CD14-positive monocyte (primary cell): ENCODE measurements around the gene FIGLA. TPM values are rescaled to one million over a fixed set of nuclear protein-coding genes. Genes with fewer than 3 reads are reported as not detected.

Source experiments
- DNase-seq, 3 donors: peaks; one replicate each; pipeline ENCODE4 v3.0.0-alpha.2; 2011 to 2022
- H2AFZ ChIP-seq: 2 replicates; pipeline ENCODE4 v1.6.0; 2012; ENCODE audit warnings: mild to moderate bottlenecking, low read depth, low read length, inconsistent platforms; ENCODE audit not compliant: insufficient read depth, poor library complexity, severe bottlenecking
- H3K27ac ChIP-seq, 2 donors: 1 replicate in 1 of 2; 2 replicates in 1 of 2; pipeline ENCODE4 v1.5.1; 2012 to 2013; ENCODE audit warnings: low read length in 2 of 2, control low read depth in 1 of 2, inconsistent platforms in 1 of 2, low read depth in 1 of 2, mild to moderate bottlenecking in 1 of 2
- H3K27me3 ChIP-seq, 2 donors: one replicate each; pipeline versions ENCODE4 v1.6.0 to v1.6.1; 2011 to 2013; ENCODE audit warnings: low read length in 2 of 2; ENCODE audit not compliant: control insufficient read depth in 2 of 2, insufficient read depth in 2 of 2
- H3K36me3 ChIP-seq, 2 donors: replicated peaks in 1 of 2; 1 replicate in 1 of 2; 2 replicates in 1 of 2; pipeline versions ENCODE4 v1.5.1 to v1.6.1; 2012 to 2013; ENCODE audit warnings: low read length in 2 of 2, control low read depth in 1 of 2, inconsistent platforms in 1 of 2, mild to moderate bottlenecking in 1 of 2; ENCODE audit not compliant: insufficient read depth in 2 of 2, control insufficient read depth in 1 of 2
- H3K4me1 ChIP-seq, 2 donors: 1 replicate in 1 of 2; 2 replicates in 1 of 2; pipeline versions ENCODE4 v1.5.1 to v1.6.1; 2012 to 2013; ENCODE audit warnings: low read length in 2 of 2, control low read depth in 1 of 2, inconsistent platforms in 1 of 2, mild to moderate bottlenecking in 1 of 2, moderate library complexity in 1 of 2; ENCODE audit not compliant: insufficient read depth in 2 of 2, control insufficient read depth in 1 of 2
- H3K4me2 ChIP-seq: replicated peaks from 2 replicates; pipeline ENCODE3; 2012; ENCODE audit warnings: low read length, moderate library complexity, mild to moderate bottlenecking; ENCODE audit not compliant: poor library complexity, severe bottlenecking; ENCODE audit errors: extremely low read depth
- H3K4me3 ChIP-seq, 3 experiments: fragments of 200-600 bp in 1 of 3; sonication (generic) in 1 of 3; replicated peaks in 1 of 3; 1 replicate in 2 of 3; 2 replicates in 1 of 3; pipeline ENCODE4 v1.5.1; 2011 to 2013; ENCODE audit warnings: low read length in 3 of 3, mild to moderate bottlenecking in 3 of 3, control low read depth in 2 of 3, low read depth in 2 of 3, inconsistent platforms in 1 of 3, moderate library complexity in 1 of 3
- H3K79me2 ChIP-seq: 2 replicates; pipeline ENCODE4 v1.6.0; 2012; ENCODE audit warnings: mild to moderate bottlenecking, control low read depth, inconsistent platforms, low read length, moderate library complexity; ENCODE audit not compliant: insufficient read depth
- H3K9ac ChIP-seq: 2 replicates; pipeline ENCODE4 v1.6.0; 2017; ENCODE audit warnings: low read length, mild to moderate bottlenecking; ENCODE audit not compliant: insufficient read depth, poor library complexity, severe bottlenecking
- H3K9me3 ChIP-seq, 2 donors: replicated peaks in 1 of 2; 1 replicate in 1 of 2; 2 replicates in 1 of 2; pipeline versions ENCODE4 v1.5.1 to v1.6.1; 2012 to 2013; ENCODE audit warnings: low read length in 2 of 2, control low read depth in 1 of 2; ENCODE audit not compliant: control insufficient read depth in 1 of 2, insufficient read depth in 1 of 2
- H4K20me1 ChIP-seq: 2 replicates; pipeline ENCODE4 v1.6.0; 2012; ENCODE audit warnings: mild to moderate bottlenecking, low read length, control low read depth, moderate library complexity; ENCODE audit not compliant: insufficient read depth
- H3K27ac Mint-ChIP-seq, 7 donors: one replicate each; pipeline ENCODE4 v1.8.0; 2020; ENCODE audit warnings: mild to moderate bottlenecking in 7 of 7, mixed read lengths in 7 of 7, moderate library complexity in 6 of 7, inconsistent platforms in 2 of 7
- H3K27me3 Mint-ChIP-seq, 3 donors: one replicate each; pipeline ENCODE4 v1.8.0; 2021 to 2022; ENCODE audit warnings: low read depth in 3 of 3, mild to moderate bottlenecking in 3 of 3, mixed read lengths in 3 of 3, moderate library complexity in 3 of 3, inconsistent platforms in 1 of 3
- H3K36me3 Mint-ChIP-seq, 2 donors: one replicate each; pipeline ENCODE4 v1.8.0; 2020; ENCODE audit warnings: mixed read lengths in 2 of 2, inconsistent platforms in 1 of 2, mild to moderate bottlenecking in 1 of 2
- H3K4me1 Mint-ChIP-seq: one replicate; pipeline ENCODE4 v1.8.0; 2020; ENCODE audit warnings: mild to moderate bottlenecking, mixed read lengths
- H3K4me3 Mint-ChIP-seq, 2 donors: one replicate each; pipeline ENCODE4 v1.8.0; 2020; ENCODE audit warnings: mild to moderate bottlenecking in 2 of 2, mixed read lengths in 2 of 2, moderate library complexity in 1 of 2
- H3K9me3 Mint-ChIP-seq, 7 donors: one replicate each; pipeline ENCODE4 v1.8.0; 2020 to 2022; ENCODE audit warnings: mixed read lengths in 7 of 7, mild to moderate bottlenecking in 6 of 7, moderate library complexity in 6 of 7, inconsistent platforms in 2 of 7
- WGBS: methylation state at CpG from one replicate; pipeline ENCODE4 v1.1.5; 2013; ENCODE audit warnings: missing lambda C conversion rate; ENCODE audit not compliant: insufficient coverage; 5-methylcytosine and 5-hydroxymethylcytosine counted together
- intact Hi-C, 2 donors: fragments of 100-400 bp; cut with micrococcal nuclease; formaldehyde crosslinking; loops; one replicate each; pipeline versions ENCODE4 v1.15.0 to v1.15.1; 2023
- polyA plus RNA-seq, 3 donors: library from polyadenylated mRNA; depleted of rRNA in 1 of 3; unstranded in 2 of 3; stranded (reverse) in 1 of 3; fragments of 300-500 nt in 2 of 3; fragments of >200 nt in 1 of 3; fragmentation: Illumina TruSeq in 2 of 3; gene quantifications; 1 replicate in 2 of 3; 2 replicates in 1 of 3; pipeline ENCODE4 v1.2.3, GENCODE V29; 2012 to 2021
- TF ChIP-seq, protein P1 (sequence below): fragments of 200-600 bp; IDR thresholded peaks from one replicate; pipeline ENCODE4 v1.8.0; 2022; ENCODE audit warnings: antibody characterized with exemption, mild to moderate bottlenecking

Gene FIGLA
- polyA plus RNA-seq, 3 donors, result 0.13 TPM; not detected in 2

DNA sequence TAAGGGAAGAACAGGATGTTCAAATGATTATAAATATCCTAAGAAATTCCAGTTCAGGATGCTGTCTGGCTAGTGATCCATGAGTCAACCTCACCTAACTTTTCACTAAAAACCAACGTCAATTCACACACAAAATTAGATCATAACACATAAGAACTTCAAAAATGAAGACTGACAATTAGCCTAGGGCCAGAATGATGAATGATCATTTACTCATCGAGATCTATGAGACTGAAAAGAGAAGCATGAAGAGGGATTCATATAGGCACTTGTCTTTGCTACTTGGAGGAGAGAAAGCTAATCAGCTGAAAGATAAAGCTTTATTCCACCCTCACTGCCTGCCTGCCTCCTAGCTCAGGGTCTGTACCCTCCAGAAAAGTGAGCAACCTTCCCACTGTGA, 52.3 kb downstream of the FIGLA start:
- Mint-ChIP-seq H3K27me3 (peaks cover 9 to 35% (median 13%) of the 10 kb centered on the region in 3 donors), H3K4me1 (no peaks in the 10 kb centered on the region), H3K36me3 (no peaks in the 10 kb centered on the region), H3K4me3 (no peak overlapping the region), H3K9me3 (peaks cover 0 to 5% (median 0%) of the 10 kb centered on the region in 7 donors), H3K27ac (no peak overlapping the region)
- Histone ChIP-seq H3K79me2 (no peaks in the 10 kb centered on the region), H3K4me1 (no peaks in the 10 kb centered on the region), H3K27ac (no peak overlapping the region), H2AFZ (no peak overlapping the region), H3K4me2 (no peak overlapping the region), H3K9me3 (no peaks in the 10 kb centered on the region), H3K36me3 (no peaks in the 10 kb centered on the region), H3K4me3 (no peak overlapping the region), H4K20me1 (no peaks in the 10 kb centered on the region), H3K9ac (no peak overlapping the region), H3K27me3 (peaks cover 14 to 15% of the 10 kb centered on the region in 2 donors)
- WGBS, result 80% methylated on average over 1 of the region's 2 CpGs
- no peak for DNase-seq
- TF ChIP-seq, protein P1, sequence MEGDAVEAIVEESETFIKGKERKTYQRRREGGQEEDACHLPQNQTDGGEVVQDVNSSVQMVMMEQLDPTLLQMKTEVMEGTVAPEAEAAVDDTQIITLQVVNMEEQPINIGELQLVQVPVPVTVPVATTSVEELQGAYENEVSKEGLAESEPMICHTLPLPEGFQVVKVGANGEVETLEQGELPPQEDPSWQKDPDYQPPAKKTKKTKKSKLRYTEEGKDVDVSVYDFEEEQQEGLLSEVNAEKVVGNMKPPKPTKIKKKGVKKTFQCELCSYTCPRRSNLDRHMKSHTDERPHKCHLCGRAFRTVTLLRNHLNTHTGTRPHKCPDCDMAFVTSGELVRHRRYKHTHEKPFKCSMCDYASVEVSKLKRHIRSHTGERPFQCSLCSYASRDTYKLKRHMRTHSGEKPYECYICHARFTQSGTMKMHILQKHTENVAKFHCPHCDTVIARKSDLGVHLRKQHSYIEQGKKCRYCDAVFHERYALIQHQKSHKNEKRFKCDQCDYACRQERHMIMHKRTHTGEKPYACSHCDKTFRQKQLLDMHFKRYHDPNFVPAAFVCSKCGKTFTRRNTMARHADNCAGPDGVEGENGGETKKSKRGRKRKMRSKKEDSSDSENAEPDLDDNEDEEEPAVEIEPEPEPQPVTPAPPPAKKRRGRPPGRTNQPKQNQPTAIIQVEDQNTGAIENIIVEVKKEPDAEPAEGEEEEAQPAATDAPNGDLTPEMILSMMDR, result no peak
- intact Hi-C loops, result no loop called here

DNA sequence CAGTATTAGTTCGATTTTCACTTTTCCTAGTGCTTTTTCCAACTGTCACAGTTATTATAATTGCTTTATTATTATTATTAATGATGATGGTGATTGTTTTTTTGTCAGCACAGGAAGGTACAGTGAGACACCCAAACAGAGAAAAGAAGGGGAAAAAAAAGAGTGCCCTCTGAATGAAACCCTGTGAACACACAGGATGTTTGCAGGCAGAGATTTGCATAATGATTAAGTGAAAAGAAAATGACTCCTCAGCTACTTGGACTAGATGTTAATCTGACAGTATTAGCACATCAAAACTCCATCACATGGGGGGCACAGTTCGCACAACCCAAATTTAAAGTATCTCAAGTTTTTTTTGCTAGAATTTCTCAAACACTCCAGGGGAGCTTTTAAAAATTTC, 55.4 kb downstream of the FIGLA start:
- Histone ChIP-seq H3K27me3 (peaks cover 14% of the 10 kb centered on the region in 2 donors), H3K79me2 (no peaks in the 10 kb centered on the region), H3K27ac (no peak overlapping the region), H3K4me2 (no peak overlapping the region), H4K20me1 (no peaks in the 10 kb centered on the region), H3K4me3 (no peak overlapping the region), H3K36me3 (no peaks in the 10 kb centered on the region), H2AFZ (no peak overlapping the region), H3K9ac (no peak overlapping the region), H3K9me3 (no peaks in the 10 kb centered on the region), H3K4me1 (no peaks in the 10 kb centered on the region)
- TF ChIP-seq, protein P1, result no peak
- Mint-ChIP-seq H3K27me3 (peaks cover 14 to 38% (median 15%) of the 10 kb centered on the region in 3 donors), H3K27ac (no peak overlapping the region), H3K4me1 (no peaks in the 10 kb centered on the region), H3K36me3 (no peaks in the 10 kb centered on the region), H3K4me3 (no peak overlapping the region), H3K9me3 (peaks cover 0 to 5% (median 0%) of the 10 kb centered on the region in 7 donors)
- no peak for DNase-seq
- 100% methylated on average over 1 of the region's 2 CpGs for WGBS
- intact Hi-C loops, result no loop called here
